Trophoblast cell (in vitro differentiated cells and primary cell): ENCODE measurements around the gene DYRK2. TPM values are rescaled to one million over a fixed set of nuclear protein-coding genes. Genes with fewer than 3 reads are reported as not detected.

Experiments
- DNase-seq, 2 donors: peaks; one replicate each; pipeline ENCODE4 v3.0.0-alpha.2; 2016
- H2AFZ ChIP-seq: 2 replicates; pipeline ENCODE4 v1.6.1; 2013; ENCODE audit warnings: low read length, moderate library complexity, mild to moderate bottlenecking; ENCODE audit not compliant: insufficient read depth, poor library complexity
- H2AK5ac ChIP-seq: 2 replicates; pipeline ENCODE4 v1.6.1; 2013; ENCODE audit warnings: mild to moderate bottlenecking, low read length
- H2BK120ac ChIP-seq: 2 replicates; pipeline ENCODE4 v1.6.1; 2013; ENCODE audit warnings: low read length, mild to moderate bottlenecking, moderate library complexity; ENCODE audit not compliant: insufficient read depth, poor library complexity
- H2BK12ac ChIP-seq: 2 replicates; pipeline ENCODE4 v1.6.1; 2013; ENCODE audit warnings: mild to moderate bottlenecking, low read length, moderate library complexity
- H2BK5ac ChIP-seq: 2 replicates; pipeline ENCODE4 v1.6.1; 2013; ENCODE audit warnings: low read length, low read depth, moderate library complexity, mild to moderate bottlenecking; ENCODE audit not compliant: poor library complexity
- H3K14ac ChIP-seq: 2 replicates; pipeline ENCODE4 v1.6.1; 2013; ENCODE audit warnings: mild to moderate bottlenecking, low read length
- H3K18ac ChIP-seq: 2 replicates; pipeline ENCODE4 v1.6.1; 2013; ENCODE audit warnings: mild to moderate bottlenecking, low read length
- H3K23ac ChIP-seq: 2 replicates; pipeline ENCODE4 v1.6.1; 2013; ENCODE audit warnings: low read length
- H3K27ac ChIP-seq: 2 replicates; pipeline ENCODE4 v1.5.1; 2013; ENCODE audit warnings: low read depth, mild to moderate bottlenecking, inconsistent platforms, low read length, moderate library complexity
- H3K27me3 ChIP-seq: 2 replicates; pipeline ENCODE4 v1.6.1; 2013; ENCODE audit warnings: inconsistent platforms, mild to moderate bottlenecking, low read length, moderate library complexity; ENCODE audit not compliant: insufficient read depth
- H3K36me3 ChIP-seq, 2 experiments: 1 replicate in 1 of 2; 2 replicates in 1 of 2; pipeline ENCODE4 v1.6.1; 2013; ENCODE audit warnings: low read length in 2 of 2, mild to moderate bottlenecking in 2 of 2, moderate library complexity in 1 of 2; ENCODE audit not compliant: insufficient read depth in 2 of 2, control insufficient read depth in 1 of 2
- H3K4ac ChIP-seq: 2 replicates; pipeline ENCODE4 v1.6.1; 2013; ENCODE audit warnings: low read depth, mild to moderate bottlenecking, low read length, moderate library complexity
- H3K4me1 ChIP-seq, 2 experiments: 1 replicate in 1 of 2; 2 replicates in 1 of 2; pipeline ENCODE4 v1.6.1; 2013; ENCODE audit warnings: low read length in 2 of 2, mild to moderate bottlenecking in 2 of 2, moderate library complexity in 1 of 2; ENCODE audit not compliant: insufficient read depth in 2 of 2, control insufficient read depth in 1 of 2
- H3K4me2 ChIP-seq: 2 replicates; pipeline ENCODE4 v1.6.1; 2013; ENCODE audit warnings: inconsistent platforms, mild to moderate bottlenecking, low read length, moderate library complexity
- H3K4me3 ChIP-seq: 2 replicates; pipeline ENCODE4 v1.5.1; 2013; ENCODE audit warnings: mild to moderate bottlenecking, low read depth, low read length, inconsistent platforms
- H3K79me1 ChIP-seq: one replicate; pipeline ENCODE4 v1.6.1; 2013; ENCODE audit warnings: low read length
- H3K79me2 ChIP-seq: 2 replicates; pipeline ENCODE4 v1.6.1; 2013; ENCODE audit warnings: low read length, mild to moderate bottlenecking; ENCODE audit not compliant: control insufficient read depth, insufficient read depth, poor library complexity
- H3K9ac ChIP-seq: 2 replicates; pipeline ENCODE4 v1.6.1; 2013; ENCODE audit warnings: mild to moderate bottlenecking, low read length
- H3K9me3 ChIP-seq: 2 replicates; pipeline ENCODE4 v1.6.1; 2013; ENCODE audit warnings: low read depth, mild to moderate bottlenecking, control low read depth, inconsistent platforms, low read length; ENCODE audit not compliant: insufficient read depth
- H4K12ac ChIP-seq: 2 replicates; pipeline ENCODE4 v1.6.1; 2013; ENCODE audit warnings: low read depth, mild to moderate bottlenecking, low read length, moderate library complexity
- H4K8ac ChIP-seq: 2 replicates; pipeline ENCODE4 v1.6.1; 2013; ENCODE audit warnings: low read depth, mild to moderate bottlenecking, low read length, moderate library complexity
- H4K91ac ChIP-seq: one replicate; pipeline ENCODE4 v1.6.1; 2013; ENCODE audit warnings: low read depth, mild to moderate bottlenecking, low read length, moderate library complexity
- WGBS: extraction: QIAGEN DNeasy Blood & Tissue Kit; methylation state at CpG from one replicate; pipeline ENCODE4 v1.1.7; 2013; ENCODE audit warnings: missing lambda C conversion rate; ENCODE audit not compliant: insufficient read length, insufficient coverage; ENCODE audit errors: extremely low coverage; 5-methylcytosine and 5-hydroxymethylcytosine counted together
- polyA plus RNA-seq: library from polyadenylated mRNA; stranded (reverse); fragments of 200-250 nt; gene quantifications from 2 replicates; pipeline ENCODE4 v1.2.3, GENCODE V29; 2013

DYRK2 gene
- 17.2 TPM in 2 replicates for polyA plus RNA-seq

DNA sequence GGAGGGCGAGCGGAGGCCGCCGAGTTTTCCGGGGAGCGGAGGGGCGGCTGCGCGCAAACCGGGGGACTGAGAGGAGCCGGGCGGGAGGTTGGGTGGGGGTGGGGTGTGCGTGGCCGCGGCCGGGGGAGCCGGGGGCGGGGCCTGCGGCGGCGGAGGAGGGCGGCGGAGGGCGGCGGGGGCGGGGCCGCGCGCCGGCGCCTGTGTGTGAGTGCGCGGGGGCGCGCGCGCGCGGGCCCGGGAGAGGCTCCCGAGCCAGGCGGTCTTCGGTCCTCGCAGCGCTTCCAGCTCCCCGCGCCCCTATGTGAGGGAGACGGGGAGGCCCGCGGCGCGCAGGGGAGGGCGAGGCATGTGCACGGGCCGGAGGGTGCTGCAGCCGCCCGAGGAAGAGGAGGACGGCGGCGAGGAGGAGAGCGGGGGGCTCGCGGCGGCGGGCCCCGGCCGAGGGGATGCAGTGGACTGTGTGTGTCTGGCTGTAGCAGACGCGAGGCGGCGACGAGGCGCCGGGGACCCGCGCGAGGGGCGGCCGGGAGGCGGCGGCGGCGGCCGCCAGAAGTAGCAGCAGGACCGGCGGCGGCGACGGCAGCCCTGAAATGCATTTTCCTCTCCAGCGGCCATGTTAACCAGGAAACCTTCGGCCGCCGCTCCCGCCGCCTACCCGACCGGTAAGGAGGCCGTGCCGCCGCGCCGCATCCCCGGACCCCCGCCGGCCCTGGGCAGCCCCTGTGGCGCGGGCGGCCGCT lies at the start of gene DYRK2:
Gene DYRK2, plus strand, starts transcription at position 225 of the 740 bp plus-strand sequence. Its CDS starts 389 bp downstream, at position 614.
- no CpG with 5 or more reads among the region's 109 CpGs for WGBS
- H3K79me2 ChIP-seq, result peaks cover 19% of the 10 kb centered on the region
- H3K36me3 ChIP-seq, result peaks cover 1 to 3% of the 10 kb centered on the region in 2 experiments

DNA sequence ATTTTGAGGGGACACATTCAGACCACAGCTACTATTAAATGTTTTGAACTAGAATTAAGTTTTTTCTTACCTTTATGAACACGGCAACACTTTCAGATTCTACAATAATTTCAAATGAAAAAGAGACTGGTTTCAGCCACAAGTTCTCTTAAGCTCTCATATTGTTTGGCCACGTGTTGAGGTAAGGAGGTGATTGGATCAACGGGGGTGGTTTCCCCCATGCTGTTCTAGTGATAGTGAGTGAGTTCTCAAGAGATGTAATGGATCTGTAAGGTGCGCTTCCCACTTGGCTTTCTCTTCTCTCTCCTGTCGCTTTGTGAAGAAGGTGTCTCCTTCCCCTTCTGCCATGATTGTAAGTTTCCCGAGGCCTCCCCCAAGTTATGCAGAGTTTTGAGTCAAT lies 48.9 kb upstream of the DYRK2 start:
- H3K4ac ChIP-seq, result no peak overlapping the region
- H2BK5ac ChIP-seq, result no peak overlapping the region
- no peaks in the 10 kb centered on the region for H3K9me3 ChIP-seq
- H3K4me2 ChIP-seq, result no peak overlapping the region
- H3K18ac ChIP-seq, result no peak overlapping the region
- no peak overlapping the region for H4K12ac ChIP-seq
- H2AK5ac ChIP-seq, result no peak overlapping the region
- no peak overlapping the region for H3K27ac ChIP-seq
- no peaks in the 10 kb centered on the region for H3K79me2 ChIP-seq
- H2BK12ac ChIP-seq, result no peak overlapping the region
- H3K14ac ChIP-seq, result no peak overlapping the region
- H3K4me1 ChIP-seq, result peaks cover 0 to 1% of the 10 kb centered on the region in 2 experiments
- H3K9ac ChIP-seq, result no peak overlapping the region
- H3K36me3 ChIP-seq, result no peaks in the 10 kb centered on the region
- H4K8ac ChIP-seq, result no peak overlapping the region
- no peak for DNase-seq
- no peak overlapping the region for H4K91ac ChIP-seq
- no CpG with 5 or more reads among the region's 6 CpGs for WGBS
- no peaks in the 10 kb centered on the region for H3K27me3 ChIP-seq
- H3K23ac ChIP-seq, result no peak overlapping the region
- no peak overlapping the region for H2AFZ ChIP-seq
- H3K4me3 ChIP-seq, result no peak overlapping the region
- no peaks in the 10 kb centered on the region for H3K79me1 ChIP-seq
- H2BK120ac ChIP-seq, result no peak overlapping the region

More for the DNA sequence above, at the start of gene DYRK2:
- Histone ChIP-seq H3K27me3 (no peaks in the 10 kb centered on the region), H4K8ac (peak within 1 kb of the TSS; percentile 85), H3K23ac (no peak within 1 kb of the TSS), H3K4ac (peak within 1 kb of the TSS; percentile 97), H3K4me1 (peaks cover 8 to 12% of the 10 kb centered on the region in 2 experiments), H3K18ac (peak within 1 kb of the TSS; percentile 99), H4K91ac (peak within 1 kb of the TSS; percentile 94), H3K14ac (peak within 1 kb of the TSS; percentile 93), H2BK5ac (peak within 1 kb of the TSS; percentile 86), H4K12ac (peak within 1 kb of the TSS; percentile 85), H3K9ac (peak within 1 kb of the TSS; percentile 99), H3K79me1 (peaks cover 24% of the 10 kb centered on the region), H2BK12ac (peak within 1 kb of the TSS; percentile 58), H3K4me2 (peak within 1 kb of the TSS; percentile 93), H2BK120ac (peak within 1 kb of the TSS; percentile 76), H3K4me3 (peak within 1 kb of the TSS; percentile 95), H2AK5ac (peak within 1 kb of the TSS; percentile 94), H3K9me3 (no peaks in the 10 kb centered on the region), H2AFZ (peak within 1 kb of the TSS; percentile 89), H3K27ac (peak within 1 kb of the TSS; percentile 94)
- peak; percentile 73 to 83 for DNase-seq

DNA sequence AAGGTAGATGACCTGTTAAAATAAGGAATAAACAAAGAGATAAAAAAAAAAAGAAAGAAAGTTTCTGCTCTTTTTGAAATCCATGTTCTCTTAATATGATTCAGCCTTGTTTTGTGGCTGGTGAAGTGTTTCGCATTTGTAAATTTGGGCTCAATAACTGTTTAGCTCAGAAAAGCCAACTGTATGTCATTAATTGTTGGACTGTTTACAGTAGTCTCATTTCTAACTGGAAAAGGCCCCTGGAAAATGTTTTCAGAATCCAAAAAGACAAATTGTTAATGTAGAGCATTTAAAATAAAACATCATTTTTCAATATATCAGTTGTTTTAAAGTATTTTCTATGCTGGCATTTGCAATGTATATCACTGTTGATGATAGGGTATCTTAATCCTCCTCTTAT lies 47.4 kb upstream of the DYRK2 start:
- Histone ChIP-seq H2AFZ (no peak overlapping the region), H3K18ac (no peak overlapping the region), H3K27me3 (no peaks in the 10 kb centered on the region), H3K9ac (no peak overlapping the region), H3K4ac (no peak overlapping the region), H3K9me3 (no peaks in the 10 kb centered on the region), H3K27ac (no peak overlapping the region), H2BK12ac (no peak overlapping the region), H3K36me3 (no peaks in the 10 kb centered on the region), H3K4me2 (no peak overlapping the region), H3K4me1 (no peaks in the 10 kb centered on the region), H2AK5ac (no peak overlapping the region), H2BK120ac (no peak overlapping the region), H4K91ac (no peak overlapping the region), H4K12ac (no peak overlapping the region), H3K4me3 (no peak overlapping the region), H3K79me1 (no peaks in the 10 kb centered on the region), H4K8ac (no peak overlapping the region), H3K79me2 (no peaks in the 10 kb centered on the region), H3K23ac (no peak overlapping the region), H2BK5ac (no peak overlapping the region), H3K14ac (no peak overlapping the region)
- DNase-seq, result no peak
- no CpG with 5 or more reads among the region's 1 CpG for WGBS

DNA sequence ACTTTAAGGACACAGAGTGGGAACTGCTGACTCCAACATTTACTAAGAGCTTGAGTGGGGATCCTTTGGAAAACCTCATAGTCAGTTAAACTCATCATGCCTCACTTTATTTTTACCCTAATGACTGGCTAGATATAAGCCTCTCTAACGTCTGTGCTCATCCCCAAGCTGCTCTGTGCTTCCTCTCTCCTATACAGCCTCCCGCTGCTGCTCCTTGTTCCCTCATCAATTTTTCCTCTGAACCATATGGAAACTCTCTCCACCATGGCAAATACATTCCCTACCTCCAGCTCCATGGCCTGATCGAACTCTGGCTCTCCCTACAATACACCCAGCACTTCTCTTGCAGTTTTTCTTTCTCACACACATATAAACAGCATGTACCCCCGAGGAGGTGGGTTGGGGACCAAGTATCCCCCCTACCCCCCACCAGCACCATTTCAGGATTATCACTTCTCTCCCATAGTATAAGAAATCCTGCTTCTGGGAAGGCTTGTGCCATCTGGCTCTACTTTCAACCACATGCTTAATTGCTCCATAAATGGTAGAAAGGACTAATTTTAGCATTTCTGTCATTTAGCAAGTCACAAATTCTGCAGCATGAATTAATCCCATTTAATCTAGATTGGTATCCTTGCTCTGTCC lies 39.2 kb upstream of the DYRK2 start:
- no CpG with 5 or more reads among the region's 4 CpGs for whole genome bisulfite sequencing

More for the DNA sequence above, 39.2 kb upstream of the DYRK2 start:
- H3K9ac ChIP-seq, result no peak overlapping the region
- H2BK5ac ChIP-seq, result no peak overlapping the region
- H2AFZ ChIP-seq, result no peak overlapping the region
- no peaks in the 10 kb centered on the region for H3K27me3 ChIP-seq
- no peak overlapping the region for H2AK5ac ChIP-seq
- H3K27ac ChIP-seq, result no peak overlapping the region
- no peak for DNase-seq
- no peak overlapping the region for H2BK12ac ChIP-seq
- no peaks in the 10 kb centered on the region for H3K79me1 ChIP-seq
- no peak overlapping the region for H3K4ac ChIP-seq
- H3K79me2 ChIP-seq, result no peaks in the 10 kb centered on the region
- no peaks in the 10 kb centered on the region for H3K4me1 ChIP-seq
- no peak overlapping the region for H3K14ac ChIP-seq
- no peak overlapping the region for H3K18ac ChIP-seq
- H2BK120ac ChIP-seq, result no peak overlapping the region
- H4K8ac ChIP-seq, result no peak overlapping the region
- no peaks in the 10 kb centered on the region for H3K9me3 ChIP-seq
- no peak overlapping the region for H3K4me2 ChIP-seq
- H4K91ac ChIP-seq, result no peak overlapping the region
- H3K36me3 ChIP-seq, result no peaks in the 10 kb centered on the region
- H4K12ac ChIP-seq, result no peak overlapping the region
- H3K4me3 ChIP-seq, result no peak overlapping the region
- no peak overlapping the region for H3K23ac ChIP-seq
